Ascending aorta (tissue), 2 donors: Measurements from ENCODE around the gene F11. TPM values are rescaled to one million over a fixed set of nuclear protein-coding genes. Genes with fewer than 3 reads are reported as not detected.

Experiments
- DNase-seq, 2 donors: peaks; one replicate each; pipeline ENCODE4 v3.0.0-alpha.2; 2019; ENCODE audit warnings: low spot score in 2 of 2
- H3K27ac ChIP-seq, 2 donors: fragments of 200-600 bp; sonication (generic); one replicate each; pipeline ENCODE4 v1.5.1; 2016 to 2017; ENCODE audit warnings: mild to moderate bottlenecking in 1 of 2
- H3K27me3 ChIP-seq: fragments of 200-600 bp; sonication (generic); one replicate; pipeline ENCODE4 v1.5.1; 2017
- H3K36me3 ChIP-seq, 2 donors: fragments of 200-600 bp; sonication (generic); one replicate each; pipeline ENCODE4 v1.5.1; 2016
- H3K4me1 ChIP-seq, 2 donors: fragments of 200-600 bp; sonication (generic); one replicate each; pipeline ENCODE4 v1.5.1; 2016 to 2017; ENCODE audit warnings: mild to moderate bottlenecking in 1 of 2
- H3K4me3 ChIP-seq, 2 donors: fragments of 200-600 bp; sonication (generic); one replicate each; pipeline ENCODE4 v1.5.1; 2016 to 2017; ENCODE audit warnings: mild to moderate bottlenecking in 1 of 2
- H3K9me3 ChIP-seq, 2 donors: fragments of 200-600 bp; sonication (generic); one replicate each; pipeline ENCODE4 v1.5.1; 2016
- intact Hi-C: fragments of 100-400 bp; cut with DNase I; formaldehyde crosslinking; loops from one replicate; pipeline ENCODE4 v1.15.1; 2023
- total RNA-seq: library from RNA; depleted of rRNA; stranded (reverse); fragments of >200 nt; gene quantifications from one replicate; pipeline ENCODE4 v1.1.0, GENCODE V29; 2016
- TF ChIP-seq, protein P1 (sequence below), 3 experiments: fragments of 200-600 bp in 2 of 3; fragments of 450-650 bp in 1 of 3; sonication (generic) in 2 of 3; IDR thresholded peaks; one replicate each; pipeline ENCODE4 v1.5.1; 2016 to 2019; ENCODE audit warnings: antibody characterized with exemption in 3 of 3, mild to moderate bottlenecking in 1 of 3, moderate library complexity in 1 of 3

F11 gene
- not detected for total RNA-seq

DNA sequence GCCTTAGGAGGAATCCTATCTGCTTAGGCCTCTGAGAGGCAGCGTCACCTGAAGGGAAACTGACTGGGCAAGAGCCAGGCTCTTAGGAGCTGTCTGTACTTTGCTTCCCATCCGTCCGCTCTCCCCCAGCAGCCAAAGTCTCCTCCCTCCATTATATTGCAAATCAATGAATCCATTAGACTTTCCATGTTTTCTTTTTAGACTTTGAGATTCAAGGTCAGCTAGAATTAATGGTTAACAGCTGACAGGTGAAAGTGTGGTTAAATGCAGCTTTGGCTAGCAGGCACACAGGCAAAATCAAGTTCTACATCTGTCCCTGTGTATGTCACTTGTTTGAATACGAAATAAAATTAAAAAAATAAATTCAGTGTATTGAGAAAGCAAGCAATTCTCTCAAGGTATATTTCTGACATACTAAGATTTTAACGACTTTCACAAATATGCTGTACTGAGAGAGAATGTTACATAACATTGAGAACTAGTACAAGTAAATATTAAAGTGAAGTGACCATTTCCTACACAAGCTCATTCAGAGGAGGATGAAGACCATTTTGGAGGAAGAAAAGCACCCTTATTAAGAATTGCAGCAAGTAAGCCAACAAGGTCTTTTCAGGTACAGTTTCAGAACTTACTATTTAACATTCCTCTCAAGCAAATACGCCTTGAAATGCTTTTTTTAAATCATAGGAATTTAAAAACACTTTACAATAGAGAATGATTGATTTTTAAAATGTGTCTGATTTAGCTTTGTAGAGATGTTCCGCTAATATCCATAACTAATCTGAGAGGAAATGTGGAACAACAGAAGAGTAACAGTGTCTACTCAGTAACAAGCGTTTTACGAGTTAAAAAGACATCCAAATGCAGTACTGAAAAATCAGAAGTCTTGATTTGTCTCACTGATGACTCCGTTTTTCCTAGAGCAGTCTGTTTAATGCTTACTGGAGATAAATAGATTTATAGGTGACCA, at the start of gene F11:
Gene F11 (plus strand): TSS at position 507 of the 970 bp plus-strand sequence. CDS start 948 bp downstream, outside the sequence.
- TF ChIP-seq, protein P1, sequence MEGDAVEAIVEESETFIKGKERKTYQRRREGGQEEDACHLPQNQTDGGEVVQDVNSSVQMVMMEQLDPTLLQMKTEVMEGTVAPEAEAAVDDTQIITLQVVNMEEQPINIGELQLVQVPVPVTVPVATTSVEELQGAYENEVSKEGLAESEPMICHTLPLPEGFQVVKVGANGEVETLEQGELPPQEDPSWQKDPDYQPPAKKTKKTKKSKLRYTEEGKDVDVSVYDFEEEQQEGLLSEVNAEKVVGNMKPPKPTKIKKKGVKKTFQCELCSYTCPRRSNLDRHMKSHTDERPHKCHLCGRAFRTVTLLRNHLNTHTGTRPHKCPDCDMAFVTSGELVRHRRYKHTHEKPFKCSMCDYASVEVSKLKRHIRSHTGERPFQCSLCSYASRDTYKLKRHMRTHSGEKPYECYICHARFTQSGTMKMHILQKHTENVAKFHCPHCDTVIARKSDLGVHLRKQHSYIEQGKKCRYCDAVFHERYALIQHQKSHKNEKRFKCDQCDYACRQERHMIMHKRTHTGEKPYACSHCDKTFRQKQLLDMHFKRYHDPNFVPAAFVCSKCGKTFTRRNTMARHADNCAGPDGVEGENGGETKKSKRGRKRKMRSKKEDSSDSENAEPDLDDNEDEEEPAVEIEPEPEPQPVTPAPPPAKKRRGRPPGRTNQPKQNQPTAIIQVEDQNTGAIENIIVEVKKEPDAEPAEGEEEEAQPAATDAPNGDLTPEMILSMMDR (IDR thresholded peaks at IDR 0.05) = no peak
- no peak for DNase-seq
- no peak within 1 kb of the TSS for H3K27ac ChIP-seq
- no peaks in the 10 kb centered on the region for H3K27me3 ChIP-seq
- intact Hi-C loops = no loop called here
- H3K9me3 ChIP-seq = no peaks in the 10 kb centered on the region
- H3K4me1 ChIP-seq = no peaks in the 10 kb centered on the region
- no peaks in the 10 kb centered on the region for H3K36me3 ChIP-seq
- no peak within 1 kb of the TSS for H3K4me3 ChIP-seq

DNA sequence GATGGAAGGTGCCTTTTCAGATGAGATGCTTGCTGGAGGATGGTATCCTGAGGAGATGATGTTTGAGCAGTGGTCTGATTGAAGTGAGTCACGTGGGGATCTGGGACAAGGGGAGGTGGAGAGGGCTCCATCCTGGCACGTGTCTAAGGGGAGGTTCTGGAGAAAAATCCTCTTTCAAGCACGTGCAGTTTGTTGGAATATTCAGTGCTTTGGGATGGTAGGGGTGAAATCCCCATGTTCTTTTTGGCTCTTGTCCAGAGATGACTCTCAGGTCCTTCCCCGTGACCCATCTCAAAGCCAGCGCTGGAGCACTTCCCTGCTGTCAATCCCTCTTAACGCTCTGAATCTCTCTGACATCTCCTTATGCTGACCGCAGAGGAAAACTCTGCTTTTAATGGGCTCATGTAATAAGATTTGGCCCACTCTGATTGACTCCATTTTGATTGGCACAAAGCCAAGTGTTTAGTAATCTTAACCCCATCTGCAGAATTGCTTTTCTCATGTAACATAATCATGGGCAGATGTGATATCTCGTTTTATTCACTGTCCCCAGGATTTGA, 49.4 kb upstream of the F11 start:
- Histone ChIP-seq H3K27me3 (no peaks in the 10 kb centered on the region), H3K4me1 (no peaks in the 10 kb centered on the region), H3K9me3 (no peaks in the 10 kb centered on the region), H3K4me3 (no peak overlapping the region), H3K36me3 (no peaks in the 10 kb centered on the region), H3K27ac (no peak overlapping the region)
- TF ChIP-seq, protein P1 (IDR thresholded peaks at IDR 0.05) = no peak
- no peak for DNase-seq
- intact Hi-C loops = no loop called here

DNA sequence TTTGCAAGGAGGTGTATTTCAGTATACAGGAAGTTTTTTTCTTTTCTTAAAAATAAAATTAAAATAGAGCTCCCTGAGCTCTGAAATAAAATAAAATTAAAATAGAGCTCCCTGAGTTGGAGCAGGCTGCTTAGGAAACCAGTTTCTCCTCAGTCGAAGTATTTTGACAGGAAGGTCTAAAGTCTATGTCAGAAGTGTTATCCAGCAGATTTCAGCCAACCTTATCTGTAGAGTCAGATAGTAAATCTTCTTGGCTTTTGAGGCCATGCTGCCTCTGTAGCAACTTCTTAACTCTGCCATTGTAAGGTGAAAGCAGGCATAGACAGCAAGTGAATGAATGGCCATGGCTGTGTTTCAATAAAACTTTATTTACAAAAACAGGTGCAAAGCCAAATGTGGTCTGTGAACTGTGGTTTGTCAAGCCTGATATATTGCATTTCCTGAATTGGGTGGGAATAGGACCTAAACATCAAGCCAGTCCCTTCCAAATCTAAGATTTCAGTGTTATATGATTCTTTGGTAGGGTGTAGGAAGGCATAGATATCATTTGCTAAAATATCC, 48.2 kb upstream of the F11 start:
- no peaks in the 10 kb centered on the region for H3K4me1 ChIP-seq
- no peaks in the 10 kb centered on the region for H3K27me3 ChIP-seq
- intact Hi-C loops = no loop called here
- H3K27ac ChIP-seq = no peak overlapping the region
- TF ChIP-seq, protein P1 (IDR thresholded peaks at IDR 0.05) = no peak
- H3K4me3 ChIP-seq = no peak overlapping the region
- H3K36me3 ChIP-seq = no peaks in the 10 kb centered on the region
- no peaks in the 10 kb centered on the region for H3K9me3 ChIP-seq
- DNase-seq = no peak

DNA sequence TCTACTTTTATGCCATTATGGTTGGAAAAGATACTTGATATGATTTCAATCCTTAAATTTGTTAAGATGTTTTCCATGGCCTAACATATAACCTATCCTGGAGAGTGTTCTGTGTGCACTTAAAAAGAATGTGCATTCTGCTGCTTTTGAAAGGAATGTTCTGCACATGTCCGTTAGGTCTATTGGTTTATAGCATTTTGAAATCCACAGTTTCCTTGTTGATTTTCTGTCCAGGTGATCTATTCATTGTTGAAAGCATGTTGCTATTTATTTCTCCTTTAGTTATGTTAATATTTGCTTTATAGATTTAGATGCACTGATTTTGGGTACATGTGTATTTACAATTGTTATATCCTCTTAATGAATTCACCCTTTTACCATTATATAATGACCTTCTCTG, 44.4 kb upstream of the F11 start:
- DNase-seq = no peak
- Histone ChIP-seq H3K36me3 (no peaks in the 10 kb centered on the region), H3K27me3 (no peaks in the 10 kb centered on the region), H3K4me3 (no peak overlapping the region), H3K9me3 (peaks cover 3 to 14% of the 10 kb centered on the region in 2 donors), H3K4me1 (no peaks in the 10 kb centered on the region), H3K27ac (no peak overlapping the region)
- intact Hi-C loops = no loop called here
- TF ChIP-seq, protein P1 (IDR thresholded peaks at IDR 0.05) = no peak

DNA sequence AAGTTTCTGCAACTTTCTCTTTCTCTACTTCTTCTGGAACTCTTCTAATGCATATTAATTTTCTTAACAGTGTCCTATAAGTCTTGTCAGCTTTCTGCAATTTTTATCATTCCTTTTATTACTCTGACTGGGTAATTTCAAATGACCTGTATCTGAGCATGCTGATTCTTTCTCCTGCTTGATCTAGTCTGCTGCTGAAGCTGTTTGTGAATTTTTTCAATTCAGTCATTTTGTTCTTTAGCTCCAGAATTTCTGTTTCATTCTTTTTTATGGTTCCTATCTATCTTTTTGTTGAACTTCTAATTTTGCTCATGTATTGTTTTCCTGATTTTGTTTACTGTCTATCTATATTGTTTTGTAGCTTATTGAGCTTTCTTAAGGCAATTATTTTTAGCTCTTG, 40.1 kb upstream of the F11 start:
- TF ChIP-seq, protein P1 (IDR thresholded peaks at IDR 0.05) = no peak
- intact Hi-C loops = no loop called here
- H3K27me3 ChIP-seq = no peaks in the 10 kb centered on the region
- H3K4me1 ChIP-seq = no peaks in the 10 kb centered on the region
- no peak overlapping the region for H3K27ac ChIP-seq
- no peak for DNase-seq
- H3K9me3 ChIP-seq = peaks cover 3 to 15% of the 10 kb centered on the region in 2 donors
- no peaks in the 10 kb centered on the region for H3K36me3 ChIP-seq
- no peak overlapping the region for H3K4me3 ChIP-seq
